Activated naive CD4-positive, alpha-beta T cell treated with anti-CD3 and anti-CD28 coated beads, Interleukin-2, amount 50 U/mL, for 16 hours (primary cell): ENCODE results near the gene SCARB1.
"Not testable (repeated sequence)": the region's sequence is repeated elsewhere in the genome, so short reads cannot be mapped to it uniquely, and the experiment has no call there.

Source experiments
- DNase-seq: peaks from one replicate; pipeline ENCODE4 v3.0.0-alpha.2; 2020

The SCARB1 gene

GRCh38 chr12:124863416-124864325, at the start of gene SCARB1:
SCARB1 (minus strand) TSS chr12:124863864; CDS start chr12:124863720, 144 bp downstream.
- DNase-seq: peak; percentile 77

- not testable (repeated sequence) for DNase-seq
These were observed 49.0 kb upstream of the SCARB1 start for GRCh38 chr12:124912529-124913287.

- DNase-seq: not testable (repeated sequence)
These were observed 47.9 kb upstream of the SCARB1 start for GRCh38 chr12:124911521-124911920.

- no peak for DNase-seq
These were observed 47.2 kb upstream of the SCARB1 start for GRCh38 chr12:124910561-124911478.

DNA sequence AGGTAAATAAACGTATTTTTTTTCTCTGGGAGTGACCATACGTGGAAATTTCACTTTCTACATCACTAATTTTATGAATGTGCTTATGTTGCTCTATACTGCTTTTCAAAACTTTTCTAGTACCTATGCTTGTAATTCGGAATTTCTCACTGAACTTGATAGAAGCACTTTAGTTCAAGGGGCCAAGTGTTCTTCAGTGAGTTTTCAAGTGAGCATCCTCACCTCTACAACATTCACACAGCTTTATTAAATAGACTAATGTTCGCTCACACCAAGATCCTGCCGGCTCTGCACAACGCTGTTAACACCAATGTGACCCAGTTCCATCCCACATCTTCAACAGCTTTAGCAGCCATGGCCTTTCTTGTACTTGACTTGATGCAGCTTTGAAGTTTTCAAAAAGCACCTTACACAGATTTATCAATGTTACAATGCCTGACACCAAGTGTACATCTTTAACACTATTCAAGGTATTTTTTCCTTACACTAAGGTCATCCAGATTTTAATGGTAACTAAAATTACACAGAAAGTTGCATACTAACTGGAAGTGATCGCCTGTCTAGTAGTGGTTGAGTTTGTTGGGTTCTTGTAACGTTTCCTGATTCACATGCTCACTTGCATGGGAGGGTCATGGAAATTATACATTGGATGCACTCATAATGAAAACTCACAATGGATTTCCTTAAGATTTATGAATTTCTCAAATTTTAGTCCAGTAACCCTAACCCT, 46.3 kb upstream of the SCARB1 start:
- no peak for DNase-seq

- peak; percentile 86 for DNase-seq
These were observed 43.1 kb upstream of the SCARB1 start for GRCh38 chr12:124906606-124907261.

DNA sequence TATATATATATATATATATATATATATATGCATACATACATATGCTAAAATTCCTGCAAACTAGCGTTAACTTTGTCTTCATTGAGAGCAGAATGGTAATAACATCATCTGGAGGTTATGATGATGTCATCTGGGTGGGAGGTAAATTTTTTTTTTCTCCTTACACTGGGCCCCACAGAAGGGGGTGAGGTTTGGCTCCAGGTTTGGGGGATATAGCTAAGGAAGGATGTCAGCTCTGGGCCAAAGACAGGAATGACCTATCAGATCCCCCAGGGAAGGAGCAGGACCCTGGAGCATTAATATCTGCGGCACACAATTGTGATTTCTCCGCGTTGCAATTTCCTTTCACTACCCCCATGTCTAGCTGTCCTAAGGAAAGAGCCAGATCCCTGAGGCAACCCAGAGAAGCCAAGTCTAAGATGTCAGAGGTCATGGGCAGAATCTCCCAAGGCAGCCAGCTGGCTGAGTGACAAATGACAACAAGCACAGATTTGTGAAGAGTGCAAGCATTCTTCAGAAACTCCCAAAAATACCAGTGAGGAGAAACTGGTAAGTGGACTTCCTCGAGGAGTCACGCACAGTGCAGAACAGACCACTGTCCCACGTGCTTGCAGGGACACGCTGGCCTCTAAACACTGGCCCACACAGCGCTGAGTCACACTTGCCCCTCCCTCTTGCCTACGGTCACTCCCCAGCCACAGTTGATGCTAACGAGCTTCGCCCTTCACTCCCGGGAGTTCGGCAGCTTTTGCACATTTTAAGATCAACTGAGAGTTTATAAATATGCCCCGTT, 40.8 kb upstream of the SCARB1 start:
- DNase-seq: no peak

GRCh38 chr12:124902916-124903315, 39.3 kb upstream of the SCARB1 start:
- no peak for DNase-seq

DNA sequence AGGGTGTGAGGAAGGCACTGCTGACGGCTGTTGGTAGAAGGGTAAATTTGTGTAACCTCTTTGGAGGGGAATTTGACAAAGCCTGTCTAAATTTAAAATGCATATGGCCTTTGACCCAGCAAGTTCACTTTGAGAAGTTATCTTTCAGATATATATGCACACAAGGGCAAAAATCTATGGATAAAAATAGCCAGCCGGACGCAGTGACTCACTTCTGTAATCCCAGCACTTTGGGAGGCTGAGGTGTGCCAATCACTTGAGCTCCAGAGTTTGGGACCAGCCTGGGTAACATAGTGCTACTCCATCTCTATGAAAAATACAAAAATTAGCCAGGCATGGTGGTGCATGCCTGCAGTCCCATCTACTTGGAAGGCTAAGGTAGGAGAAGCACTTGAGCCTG, 37.3 kb upstream of the SCARB1 start:
- DNase-seq: no peak

- DNase-seq: not testable (repeated sequence)
These were observed 36.7 kb upstream of the SCARB1 start for GRCh38 chr12:124900345-124900795.

DNA sequence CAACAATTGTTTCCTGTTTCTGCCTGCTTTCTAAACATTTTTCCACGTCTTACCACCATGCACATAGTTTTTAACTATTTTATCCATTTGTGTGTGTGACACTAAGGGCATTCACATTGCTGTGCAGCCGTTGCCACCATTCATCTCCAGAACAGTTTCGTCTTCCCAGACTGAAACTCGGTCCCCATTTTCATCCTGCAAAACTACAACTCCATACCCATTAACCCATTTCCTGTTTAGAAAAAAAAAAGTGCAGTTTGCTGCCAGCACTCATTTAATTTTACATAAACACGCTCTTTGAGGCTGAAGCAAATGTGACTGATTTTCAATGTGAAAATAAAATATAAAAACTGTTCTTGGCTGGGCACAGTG, 35.2 kb upstream of the SCARB1 start:
- DNase-seq: no peak

DNA sequence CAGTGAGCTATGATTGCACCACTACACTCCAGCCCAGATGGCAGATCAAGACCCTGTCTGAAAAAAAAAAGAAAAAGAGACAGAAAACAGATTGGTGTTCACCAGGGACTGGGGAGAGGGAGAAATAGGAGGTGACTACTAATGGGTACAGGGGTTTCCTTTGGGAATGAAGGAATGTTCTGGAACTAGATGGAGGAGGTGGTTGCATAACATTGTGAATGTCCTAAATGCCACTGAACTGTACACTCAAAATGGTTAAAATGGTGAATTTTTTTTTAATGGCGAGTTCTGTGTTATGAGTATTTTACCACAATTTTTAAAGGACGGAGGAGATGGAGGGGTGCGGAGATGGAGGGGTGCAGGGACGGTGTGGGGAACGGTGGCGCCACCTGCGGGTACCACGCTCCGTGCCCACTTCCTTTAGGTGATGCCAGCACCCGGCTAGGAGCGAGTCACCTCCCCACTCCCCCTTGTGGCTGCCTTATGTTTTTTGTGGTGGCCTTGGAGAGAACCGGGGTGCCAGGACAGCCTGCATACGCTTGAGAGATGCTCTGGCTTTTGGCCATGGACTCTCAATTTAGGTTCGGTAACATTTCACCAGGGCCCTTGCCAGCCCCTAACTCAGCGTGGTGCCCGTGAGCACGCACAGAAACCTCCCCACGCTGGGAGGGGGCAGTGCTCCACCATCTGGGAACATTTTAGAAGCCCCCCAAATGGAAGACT, 34.7 kb upstream of the SCARB1 start:
- peak; percentile 68 for DNase-seq

DNA sequence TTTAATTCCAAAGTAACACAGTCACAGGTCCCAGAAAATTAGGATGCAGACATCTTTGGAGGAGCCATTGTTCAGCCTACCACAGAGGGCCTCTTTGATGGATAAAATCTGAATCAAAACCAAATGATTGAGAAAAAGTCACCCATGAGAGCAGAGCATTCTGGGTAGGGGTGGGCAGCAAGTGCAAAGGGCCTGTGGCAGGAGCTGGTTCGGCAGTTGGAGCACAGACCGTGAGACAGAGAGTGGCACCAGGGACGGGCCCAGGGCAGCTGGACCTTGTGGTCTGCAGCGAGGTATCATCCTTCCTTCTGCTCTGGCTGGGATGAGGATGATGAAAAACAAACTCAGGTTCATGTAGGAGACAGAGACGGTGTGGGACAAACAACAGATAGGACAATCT, 32.8 kb upstream of the SCARB1 start:
- no peak for DNase-seq

DNA sequence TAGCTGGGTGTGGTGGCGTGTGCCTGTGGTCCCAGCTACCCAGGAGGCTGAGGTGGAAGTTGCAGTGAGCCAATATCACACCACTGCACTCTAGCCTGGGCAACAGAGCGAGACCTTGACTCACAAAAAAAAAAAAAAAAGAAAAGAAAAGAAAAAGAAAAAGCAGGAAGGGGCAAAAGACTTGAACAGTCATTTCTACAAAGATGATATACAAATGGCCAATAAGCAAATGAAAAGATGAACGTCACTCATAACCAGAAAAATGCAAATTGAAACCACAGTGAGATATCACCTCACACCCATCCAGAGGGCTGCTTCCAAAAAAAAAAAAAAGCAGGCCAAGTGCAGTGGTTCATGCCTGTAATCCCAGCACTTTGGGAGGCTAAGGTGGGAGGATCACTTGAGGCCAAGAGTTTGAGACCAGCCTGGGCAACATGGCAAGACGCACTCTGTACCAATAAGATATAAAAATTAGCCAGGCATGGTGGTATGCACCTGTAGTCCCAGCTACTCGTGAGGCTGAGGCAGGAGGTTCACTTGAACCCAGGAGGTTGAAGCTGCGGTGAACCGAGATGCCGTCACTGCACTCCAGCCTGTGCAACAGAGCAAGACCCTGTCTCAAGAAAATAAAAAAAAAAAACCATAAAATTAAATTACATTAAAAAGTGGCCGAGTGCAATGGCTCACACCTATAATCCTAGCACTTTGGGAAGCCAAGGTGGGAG, 30.3 kb upstream of the SCARB1 start:
- DNase-seq: no peak

DNA sequence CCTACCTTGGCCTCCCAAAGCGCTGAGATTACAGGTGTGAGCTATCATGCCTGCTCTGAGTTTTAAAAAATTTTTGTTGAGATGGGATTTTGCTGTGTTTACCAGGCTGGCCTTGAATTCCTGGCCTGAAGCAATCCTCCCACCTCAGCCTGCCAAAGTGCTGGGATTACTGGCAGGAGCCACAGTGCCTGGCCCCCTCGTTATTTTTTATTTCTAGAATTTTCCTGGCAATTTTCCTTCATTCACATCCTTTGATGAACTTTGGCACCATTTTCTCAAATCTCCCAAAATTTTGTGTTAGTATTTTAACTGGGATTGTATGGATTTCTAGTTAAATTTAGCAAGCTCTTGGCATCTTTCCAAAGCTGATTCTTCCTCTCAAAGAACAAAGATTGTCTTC, 24.6 kb upstream of the SCARB1 start:
- DNase-seq: no peak

- not testable (repeated sequence) for DNase-seq
These were observed 24.1 kb upstream of the SCARB1 start for GRCh38 chr12:124887766-124888165.

DNA sequence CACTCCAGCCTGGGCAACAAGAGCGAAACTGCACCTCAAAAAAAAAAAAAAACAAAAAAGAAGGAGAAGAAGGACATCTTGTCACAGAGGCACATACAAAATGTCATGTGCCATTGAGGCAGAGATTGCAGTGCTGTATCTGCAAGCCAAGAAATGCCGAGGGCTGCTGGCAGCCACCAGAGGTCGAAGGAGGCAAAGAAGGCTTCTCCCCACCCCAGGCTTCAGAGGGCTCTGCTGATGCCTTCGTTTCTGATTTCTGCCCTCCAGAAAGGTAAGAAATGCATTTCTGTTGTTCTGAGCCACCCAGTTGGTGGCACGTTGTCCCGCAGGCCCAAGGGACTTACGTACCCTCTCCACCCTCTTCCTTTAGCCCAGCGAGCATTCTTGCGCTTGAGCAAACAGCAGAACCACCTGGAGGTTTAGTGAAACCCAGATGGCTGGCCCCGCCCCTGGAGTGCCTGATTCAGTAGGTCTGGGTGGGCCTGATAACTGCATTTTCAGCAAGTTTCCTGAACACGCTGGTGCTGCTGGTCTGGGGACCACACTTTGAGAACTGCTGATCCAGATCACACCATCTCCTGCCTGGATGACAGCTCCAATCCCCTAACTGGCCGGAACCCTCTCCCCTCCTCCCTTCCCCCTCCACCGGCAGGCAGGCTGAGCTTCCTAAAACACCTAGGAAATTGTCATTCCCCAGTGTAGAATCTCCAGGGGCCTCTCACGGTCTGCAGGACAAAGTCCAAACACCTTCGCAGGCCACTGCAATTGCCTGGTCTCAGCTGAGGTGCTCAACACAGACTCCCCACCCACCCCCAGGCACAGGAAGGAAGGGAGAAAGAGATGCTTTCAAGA, 21.1 kb upstream of the SCARB1 start:
- no peak for DNase-seq
